Adrenal gland (tissue), 12 donors: Measurements from ENCODE around the gene FAM20A. TPM values are rescaled to one million over a fixed set of nuclear protein-coding genes. Genes with fewer than 3 reads are reported as not detected.
A peak's percentile ranks its signal among the peaks of the same experiment; 100 is the strongest.

ENCODE experiments used
- DNase-seq, 7 donors: peaks; one replicate each; pipeline ENCODE4 v3.0.0-alpha.2; 2019 to 2020
- H3K27ac ChIP-seq, 5 donors: fragments of 200-600 bp; sonication (generic) in 4 of 5; 1 replicate in 3 of 5; 2 replicates in 2 of 5; pipeline versions ENCODE4 v1.5.1 to v1.8.0; 2016 to 2020; ENCODE audit warnings: mild to moderate bottlenecking in 1 of 5
- H3K27me3 ChIP-seq: fragments of 200-600 bp; 2 replicates; pipeline ENCODE4 v1.8.0; 2021
- H3K36me3 ChIP-seq, 2 donors: fragments of 200-600 bp; replicated peaks in 1 of 2; 1 replicate in 1 of 2; 2 replicates in 1 of 2; pipeline versions ENCODE4 v1.5.1 to v1.8.0; 2018 to 2022
- H3K4me1 ChIP-seq, 2 donors: fragments of 200-600 bp; replicated peaks in 1 of 2; 1 replicate in 1 of 2; 2 replicates in 1 of 2; pipeline versions ENCODE4 v1.5.1 to v1.8.0; 2018 to 2021
- H3K4me3 ChIP-seq, 4 donors: fragments of 200-600 bp; sonication (generic) in 3 of 4; one replicate each; pipeline ENCODE4 v1.5.1; 2016 to 2018
- H3K9me3 ChIP-seq, 3 donors: fragments of 200-600 bp; sonication (generic) in 1 of 3; replicated peaks in 1 of 3; 1 replicate in 2 of 3; 2 replicates in 1 of 3; pipeline versions ENCODE4 v1.5.1 to v1.8.0; 2016 to 2021
- CTCF ChIP-seq, 6 experiments: fragments of 450-650 bp in 4 of 6; fragments of 200-600 bp in 2 of 6; sonication (generic) in 1 of 6; IDR thresholded peaks; 1 replicate in 5 of 6; 2 replicates in 1 of 6; pipeline versions ENCODE4 v1.5.1 to v1.8.0; 2016 to 2021; ENCODE audit warnings: antibody characterized with exemption in 6 of 6, mild to moderate bottlenecking in 2 of 6, moderate library complexity in 1 of 6
- POLR2A ChIP-seq, 2 donors: fragments of 450-650 bp; IDR thresholded peaks; one replicate each; pipeline ENCODE4 v1.6.1; 2017; ENCODE audit warnings: antibody characterized with exemption in 2 of 2, mild to moderate bottlenecking in 2 of 2, moderate library complexity in 1 of 2
- WGBS, 4 donors: extraction: QIAGEN DNeasy Blood & Tissue Kit in 2 of 4; methylation state at CpG; one replicate each; pipeline versions ENCODE4 v1.1.5 to v1.1.7; 2013 to 2017; 5-methylcytosine and 5-hydroxymethylcytosine counted together
- intact Hi-C, 2 donors: fragments of 100-400 bp; cut with DNase I; formaldehyde crosslinking; loops; one replicate each; pipeline versions ENCODE4 v1.14.1 to v1.15.0; 2022 to 2023
- polyA plus RNA-seq, 3 donors: library from polyadenylated mRNA; stranded (reverse); fragments of 200-250 nt in 2 of 3; fragments of 350-450 nt in 1 of 3; fragmentation: Illumina TruSeq in 1 of 3; extraction: RNeasy Lipid Tissue Mini Kit (QIAGEN cat#74804) in 1 of 3; gene quantifications; one replicate each; pipeline ENCODE4 v1.2.3, GENCODE V29; 2013 to 2014
- total RNA-seq, 9 donors: library from RNA; depleted of rRNA in 4 of 9; stranded (reverse); fragments of >200 nt in 4 of 9; fragments of 120-200 nt in 1 of 9; fragmentation: NEBNext Ultra II Directional in 1 of 9; extraction: Animal tissue kit (Norgen Biotek cat#: 25700) in 1 of 9; gene quantifications; one replicate each; pipeline versions ENCODE4 v1.1.0 to v1.2.4, GENCODE V29; 2013 to 2023
- donor health status: healthy with polysubstance abuse.
- donor health status: Bipolar disorder and iron deficiency.
- donor health status: DM: yes; HTN: yes; CAD: no.
- donor health status: DM: no; HTN: no; CAD: no.
- donor health status: DM: no; HTN: no; CAD: no.
- donor health status: DM: yes; HTN: yes; CAD: no.

The FAM20A gene
- total and polyA plus RNA-seq, 12 donors: 0.67 to 25.9 (median 8.1) TPM

- H3K36me3 ChIP-seq: no peaks in the 10 kb centered on the region
- no peaks in the 10 kb centered on the region for H3K9me3 ChIP-seq
- H3K27ac ChIP-seq: no peak overlapping the region
- TF ChIP-seq CTCF (IDR thresholded peaks at IDR 0.05) (no peak), POLR2A (IDR thresholded peaks at IDR 0.05) (no peak)
- DNase-seq: no peak
- H3K4me3 ChIP-seq: no peak overlapping the region
- intact Hi-C loops: no loop called here
- H3K27me3 ChIP-seq: no peaks in the 10 kb centered on the region
- no peaks in the 10 kb centered on the region for H3K4me1 ChIP-seq
Measured at GRCh38 chr17:68569346-68569745, 31.8 kb downstream of the FAM20A start.

GRCh38 chr17:68568581-68568980, 32.6 kb downstream of the FAM20A start:
- Histone ChIP-seq H3K4me1 (no peaks in the 10 kb centered on the region), H3K4me3 (no peak overlapping the region), H3K27ac (no peak overlapping the region), H3K36me3 (no peaks in the 10 kb centered on the region), H3K27me3 (no peaks in the 10 kb centered on the region), H3K9me3 (no peaks in the 10 kb centered on the region)
- intact Hi-C loops: no loop called here
- DNase-seq: no peak
- no peak for TF ChIP-seq POLR2A (IDR thresholded peaks at IDR 0.05)
- no peak for TF ChIP-seq CTCF (IDR thresholded peaks at IDR 0.05)
- 75 to 84% (median 81%) methylated on average over 2 of the region's 2 CpGs for WGBS, 4 donors

- H3K4me1 ChIP-seq: no peaks in the 10 kb centered on the region
- DNase-seq: no peak
- no peaks in the 10 kb centered on the region for H3K36me3 ChIP-seq
- H3K9me3 ChIP-seq: no peaks in the 10 kb centered on the region
- TF ChIP-seq POLR2A (IDR thresholded peaks at IDR 0.05) (no peak), CTCF (IDR thresholded peaks at IDR 0.05) (no peak)
- H3K27me3 ChIP-seq: no peaks in the 10 kb centered on the region
- WGBS, 4 donors: 91 to 98% (median 95%) methylated on average over 8 of the region's 8 CpGs
- H3K4me3 ChIP-seq: no peak overlapping the region
- peak overlapping the region in 1 of 5 donors; percentile 26 for H3K27ac ChIP-seq
- intact Hi-C loops: no loop called here
Measured at GRCh38 chr17:68567581-68567980, 33.6 kb downstream of the FAM20A start.

GRCh38 chr17:68567035-68567434, 34.1 kb downstream of the FAM20A start:
- H3K9me3 ChIP-seq: no peaks in the 10 kb centered on the region
- 55 to 80% (median 66%) methylated on average over 3 of the region's 3 CpGs for WGBS, 4 donors
- no peak for DNase-seq
- TF ChIP-seq CTCF (IDR thresholded peaks at IDR 0.05) (no peak), POLR2A (IDR thresholded peaks at IDR 0.05) (no peak)
- H3K4me1 ChIP-seq: no peaks in the 10 kb centered on the region
- H3K4me3 ChIP-seq: no peak overlapping the region
- peak overlapping the region in 1 of 5 donors; percentile 26 for H3K27ac ChIP-seq
- no peaks in the 10 kb centered on the region for H3K36me3 ChIP-seq
- H3K27me3 ChIP-seq: no peaks in the 10 kb centered on the region
- intact Hi-C loops: no loop called here
